GM23338 (cell line): ENCODE results near the gene UNKL.

Experiments
- CREB1 ChIP-seq: fragments of 250-450 bp; sonication (Bioruptor Pico); IDR thresholded peaks from 2 replicates; pipeline ENCODE4 v1.5.0; 2020; ENCODE audit warnings: low read depth, mild to moderate bottlenecking, moderate library complexity
- CTCF ChIP-seq, 2 experiments: fragments of 200-600 bp in 1 of 2; sonication (generic) in 1 of 2; conservative IDR thresholded peaks; 2 replicates each; pipeline versions ENCODE4 v1.5.1 to v1.6.1; 2016 to 2017; ENCODE audit warnings: antibody characterized with exemption in 2 of 2, low read depth in 2 of 2, mild to moderate bottlenecking in 2 of 2, moderate library complexity in 1 of 2
- ETS1 ChIP-seq: IDR thresholded peaks from 2 replicates; pipeline ENCODE4 v1.6.1; 2016; ENCODE audit warnings: antibody characterized with exemption
- EZH2 ChIP-seq: fragments of 200-600 bp; sonication (generic); IDR thresholded peaks from one replicate; pipeline ENCODE4 v1.8.0; 2017; ENCODE audit warnings: antibody characterized with exemption, mild to moderate bottlenecking, low read depth; ENCODE audit not compliant: unreplicated experiment
- EZH2phosphoT487 ChIP-seq: fragments of 200-600 bp; sonication (generic); IDR thresholded peaks from one replicate; pipeline ENCODE4 v1.8.1; 2018; ENCODE audit warnings: antibody characterized with exemption; ENCODE audit not compliant: unreplicated experiment
- JUNB ChIP-seq: IDR thresholded peaks from one replicate; pipeline ENCODE4 v1.6.1; 2016; ENCODE audit warnings: antibody characterized with exemption; ENCODE audit not compliant: unreplicated experiment
- NANOG ChIP-seq: IDR thresholded peaks from 2 replicates; pipeline ENCODE4 v1.6.1; 2016; ENCODE audit warnings: antibody characterized with exemption, borderline replicate concordance
- POLR2AphosphoS5 ChIP-seq: IDR thresholded peaks from 2 replicates; pipeline ENCODE4 v1.6.1; 2016; ENCODE audit warnings: antibody characterized with exemption, low read depth
- REST ChIP-seq: IDR thresholded peaks from one replicate; pipeline ENCODE4 v1.6.1; 2018; ENCODE audit warnings: antibody characterized with exemption; ENCODE audit not compliant: unreplicated experiment
- STAT1 ChIP-seq: IDR thresholded peaks from one replicate; pipeline ENCODE4 v1.6.1; 2016; ENCODE audit warnings: antibody characterized with exemption; ENCODE audit not compliant: unreplicated experiment
- ZNF114 ChIP-seq: fragments of 250-450 bp; sonication (Bioruptor Pico); IDR thresholded peaks from 2 replicates; pipeline ENCODE4 v1.5.0; 2020; ENCODE audit warnings: mild to moderate bottlenecking, moderate library complexity
- ZNF331 ChIP-seq: fragments of 250-450 bp; sonication (Bioruptor Pico); IDR thresholded peaks from 2 replicates; pipeline ENCODE4 v1.5.0; 2020; ENCODE audit warnings: low read depth, mild to moderate bottlenecking, moderate library complexity
- ZNF462 ChIP-seq: fragments of 250-450 bp; sonication (Bioruptor Pico); IDR thresholded peaks from 2 replicates; pipeline ENCODE4 v1.5.0; 2020; ENCODE audit warnings: mild to moderate bottlenecking, moderate library complexity

GRCh38 chr16:1381612-1382406, 32.7 kb downstream of the UNKL start:
- TF ChIP-seq CTCF (conservative IDR thresholded peaks at IDR 0.05; ENCODE audit: low read depth in 2 of 2) (no peak), EZH2 (no peak), REST (no peak), JUNB (no peak), EZH2phosphoT487 (no peak), ETS1 (no peak), POLR2AphosphoS5 (no peak), CREB1 (CRISPR knock-in tag) (no peak), ZNF462 (no peak), ZNF114 (no peak), STAT1 (no peak), NANOG (no peak), ZNF331 (no peak)
